ENCODE measurements around the gene GET4.

GET4 gene

DNA sequence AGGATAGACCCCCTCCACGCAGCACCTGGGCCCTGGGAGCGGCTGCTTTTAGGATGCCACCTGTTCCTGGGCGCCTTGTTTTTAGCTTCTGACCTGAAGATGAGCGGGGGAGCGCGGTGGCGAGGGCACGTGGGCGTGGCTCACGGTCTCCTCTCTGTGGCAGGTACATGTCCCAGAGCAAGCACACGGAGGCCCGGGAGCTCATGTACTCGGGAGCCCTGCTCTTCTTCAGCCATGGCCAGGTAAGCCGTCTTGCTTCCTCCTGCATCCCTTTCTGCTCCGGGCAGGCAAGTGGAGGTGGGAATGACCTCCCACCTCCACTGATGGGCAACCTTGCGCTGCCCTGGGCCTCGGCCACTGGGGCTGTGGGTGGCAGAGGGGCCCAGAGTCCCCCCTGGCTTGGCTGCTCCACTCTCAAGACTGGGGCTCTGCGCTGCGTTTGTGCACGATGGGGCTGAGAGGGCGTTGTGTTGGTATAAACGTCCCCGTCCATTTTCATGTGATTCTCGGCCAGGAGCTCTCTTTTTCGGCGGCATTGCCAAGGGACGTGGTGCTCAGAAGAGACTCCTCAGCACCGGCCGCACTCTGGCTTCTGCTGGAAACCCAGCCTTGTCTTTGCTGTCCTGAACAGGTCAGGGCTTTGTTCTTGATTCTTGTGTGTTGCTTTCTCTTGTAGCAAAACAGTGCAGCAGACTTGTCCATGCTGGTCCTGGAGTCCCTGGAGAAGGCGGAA lies 9.7 kb downstream of the GET4 start:
- no peak for DNase-seq (ENCODE audit: low read depth)
- H3K4me3 ChIP-seq (ENCODE audit: low read depth, low read length), result no peak overlapping the region
- TF ChIP-seq CTCF (IDR thresholded peaks at IDR 0.05; ENCODE audit: low read depth, low read length, missing control alignments), result no peak

DNA sequence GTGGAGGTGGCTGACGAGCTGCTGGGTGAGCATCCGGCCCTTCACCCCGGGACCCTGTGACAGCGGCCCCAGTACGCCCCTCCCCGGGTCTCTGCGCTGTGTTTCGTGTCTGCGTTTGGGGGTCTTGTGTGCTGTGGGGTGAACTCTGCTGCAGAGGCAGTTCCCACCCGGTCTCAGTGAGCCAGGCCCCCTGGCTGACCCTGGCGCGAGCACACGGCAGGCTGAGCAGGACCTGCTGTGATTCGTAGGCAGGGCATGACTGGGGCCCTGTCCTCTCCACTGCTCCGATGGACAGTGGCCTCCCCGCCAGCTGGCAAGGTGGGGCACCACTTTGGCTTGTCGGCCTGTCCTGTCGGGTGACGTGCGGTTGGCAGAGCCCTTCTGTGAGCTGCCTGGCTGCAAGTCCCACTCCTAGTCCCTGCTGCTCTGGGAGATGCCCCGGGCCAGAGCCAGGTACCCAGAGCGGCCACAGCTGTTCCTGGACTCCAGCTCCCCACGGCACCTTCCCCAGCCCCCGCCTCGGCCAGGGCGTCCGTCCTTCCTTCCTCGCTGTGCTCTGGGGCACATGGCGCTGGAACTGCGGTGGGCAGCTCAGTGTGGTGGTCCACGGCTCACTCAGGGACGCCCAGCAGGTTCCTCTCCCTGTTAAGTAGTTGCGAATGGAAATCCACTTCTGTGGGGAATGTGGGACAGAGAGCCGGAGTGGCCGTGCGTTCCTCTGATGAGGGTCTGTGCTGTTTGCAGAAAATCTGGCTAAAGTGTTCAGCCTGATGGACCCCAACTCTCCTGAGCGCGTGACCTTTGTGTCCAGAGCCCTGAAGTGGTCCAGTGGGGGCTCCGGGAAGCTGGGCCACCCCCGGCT lies 10.5 kb downstream of the GET4 start:
- DNase-seq (ENCODE audit: low read depth), result no peak
- H3K4me3 ChIP-seq (ENCODE audit: low read depth, low read length), result no peak overlapping the region

GRCh38 chr7:887488-887820 lies 11.1 kb downstream of the GET4 start:
- no peak for DNase-seq (ENCODE audit: low read depth)
- H3K4me3 ChIP-seq (ENCODE audit: low read depth, low read length), result no peak overlapping the region
- no peak for TF ChIP-seq CTCF (IDR thresholded peaks at IDR 0.05; ENCODE audit: low read depth, low read length, missing control alignments)

More for the DNA sequence above, 10.5 kb downstream of the GET4 start:
- TF ChIP-seq CTCF (IDR thresholded peaks at IDR 0.05; ENCODE audit: low read depth, low read length, missing control alignments), result no peak

- DNase-seq (ENCODE audit: low read depth), result no peak
- H3K4me3 ChIP-seq (ENCODE audit: low read depth, low read length), result no peak overlapping the region
Observed at GRCh38 chr7:888081-889024, 12.0 kb downstream of the GET4 start.

GRCh38 chr7:889025-889390 lies 12.7 kb downstream of the GET4 start:
- H3K4me3 ChIP-seq (ENCODE audit: low read depth, low read length), result no peak overlapping the region
- no peak for DNase-seq (ENCODE audit: low read depth)
- no peak for TF ChIP-seq CTCF (IDR thresholded peaks at IDR 0.05; ENCODE audit: low read depth, low read length, missing control alignments)

More at GRCh38 chr7:888081-889024, 12.0 kb downstream of the GET4 start:
- no peak for TF ChIP-seq CTCF (IDR thresholded peaks at IDR 0.05; ENCODE audit: low read depth, low read length, missing control alignments)

- no peak for DNase-seq (ENCODE audit: low read depth)
- H3K4me3 ChIP-seq (ENCODE audit: low read depth, low read length), result no peak overlapping the region
- no peak for TF ChIP-seq CTCF (IDR thresholded peaks at IDR 0.05; ENCODE audit: low read depth, low read length, missing control alignments)
Observed at GRCh38 chr7:889391-889790, 13.0 kb downstream of the GET4 start.
